22Rv1 (cell line): ENCODE results near the gene MELTF.

Experiments used
- ZFX ChIP-seq: fragments of 450-650 bp; IDR thresholded peaks from 2 replicates; pipeline ENCODE4 v1.6.1; 2017; ENCODE audit warnings: antibody characterized with exemption, borderline replicate concordance
- TF ChIP-seq, protein P1 (sequence below): fragments of 450-650 bp; IDR thresholded peaks from 2 replicates; pipeline ENCODE4 v1.5.1; 2017; ENCODE audit warnings: mild to moderate bottlenecking

DNA sequence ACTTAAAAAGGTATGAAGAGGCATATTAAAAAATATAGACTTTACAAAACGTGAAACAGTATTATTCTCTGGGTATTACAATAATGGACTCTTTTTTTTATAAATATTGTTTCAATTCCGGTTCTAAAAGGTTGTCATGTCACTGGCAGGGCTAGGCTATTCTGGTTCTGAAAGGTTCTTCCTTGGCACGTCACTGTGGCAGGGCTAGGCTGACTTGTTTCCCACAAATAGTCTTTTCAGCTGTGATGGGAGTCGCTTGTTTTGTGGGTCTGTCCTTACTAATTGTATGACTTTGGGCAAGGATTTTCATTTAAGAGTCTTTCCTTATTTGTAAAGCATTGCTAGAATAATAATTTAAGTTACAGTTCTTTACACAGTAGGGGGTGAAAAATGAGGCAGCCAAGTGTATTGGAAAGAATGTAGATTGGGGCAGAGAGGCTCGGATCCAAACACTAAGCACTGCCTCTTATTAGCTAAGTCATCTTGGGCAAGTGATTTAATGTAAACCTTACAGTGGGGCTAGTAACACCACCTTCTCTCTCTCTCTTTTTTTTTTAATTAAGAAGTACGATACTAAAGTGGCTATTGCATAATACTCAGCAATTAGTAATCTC is 12.4 kb upstream of the MELTF start:
- TF ChIP-seq, protein P1, sequence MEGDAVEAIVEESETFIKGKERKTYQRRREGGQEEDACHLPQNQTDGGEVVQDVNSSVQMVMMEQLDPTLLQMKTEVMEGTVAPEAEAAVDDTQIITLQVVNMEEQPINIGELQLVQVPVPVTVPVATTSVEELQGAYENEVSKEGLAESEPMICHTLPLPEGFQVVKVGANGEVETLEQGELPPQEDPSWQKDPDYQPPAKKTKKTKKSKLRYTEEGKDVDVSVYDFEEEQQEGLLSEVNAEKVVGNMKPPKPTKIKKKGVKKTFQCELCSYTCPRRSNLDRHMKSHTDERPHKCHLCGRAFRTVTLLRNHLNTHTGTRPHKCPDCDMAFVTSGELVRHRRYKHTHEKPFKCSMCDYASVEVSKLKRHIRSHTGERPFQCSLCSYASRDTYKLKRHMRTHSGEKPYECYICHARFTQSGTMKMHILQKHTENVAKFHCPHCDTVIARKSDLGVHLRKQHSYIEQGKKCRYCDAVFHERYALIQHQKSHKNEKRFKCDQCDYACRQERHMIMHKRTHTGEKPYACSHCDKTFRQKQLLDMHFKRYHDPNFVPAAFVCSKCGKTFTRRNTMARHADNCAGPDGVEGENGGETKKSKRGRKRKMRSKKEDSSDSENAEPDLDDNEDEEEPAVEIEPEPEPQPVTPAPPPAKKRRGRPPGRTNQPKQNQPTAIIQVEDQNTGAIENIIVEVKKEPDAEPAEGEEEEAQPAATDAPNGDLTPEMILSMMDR: no peak
- no peak for TF ChIP-seq ZFX
